Inflammatory macrophage treated with lipopolysaccharide for 4 hours (primary cell): ENCODE measurements around the gene TCF23.
"Not testable (repeated sequence)": the region's sequence is repeated elsewhere in the genome, so short reads cannot be mapped to it uniquely, and the experiment has no call there.

Source experiments
- DNase-seq: peaks from one replicate; pipeline ENCODE4 v3.0.0-alpha.2; 2020

The TCF23 gene

GRCh38 chr2:27191070-27191829 lies 42.4 kb downstream of the TCF23 start:
- peak; percentile 72 for DNase-seq

GRCh38 chr2:27194538-27195354 lies 45.9 kb downstream of the TCF23 start:
- no peak for DNase-seq

- not testable (repeated sequence) for DNase-seq
Observed at GRCh38 chr2:27195799-27196198, 47.0 kb downstream of the TCF23 start.

GRCh38 chr2:27198068-27198467 lies 49.3 kb downstream of the TCF23 start:
- DNase-seq, result not testable (repeated sequence)

GRCh38 chr2:27198627-27199026 lies 49.8 kb downstream of the TCF23 start:
- no peak for DNase-seq

- DNase-seq, result no peak
Observed at GRCh38 chr2:27199241-27199640, 50.4 kb downstream of the TCF23 start.

- no peak for DNase-seq
Observed at GRCh38 chr2:27201675-27202074, 52.9 kb downstream of the TCF23 start.

- DNase-seq, result peak; percentile 87
Observed at GRCh38 chr2:27202854-27203253, 54.0 kb downstream of the TCF23 start.

GRCh38 chr2:27203741-27204140 lies 54.9 kb downstream of the TCF23 start:
- DNase-seq, result no peak

- DNase-seq, result no peak
Observed at GRCh38 chr2:27204566-27204965, 55.8 kb downstream of the TCF23 start.

GRCh38 chr2:27205206-27205605 lies 56.4 kb downstream of the TCF23 start:
- DNase-seq, result no peak

- DNase-seq, result no peak
Observed at GRCh38 chr2:27206346-27206745, 57.5 kb downstream of the TCF23 start.
